Measurements from ENCODE around the gene PPP6R2. TPM values are rescaled to one million over a fixed set of nuclear protein-coding genes. Genes with fewer than 3 reads are reported as not detected.

PPP6R2 gene
- total RNA-seq, 1 experiment from 2014 or later: 42.6 TPM

- no peak overlapping the region for H3K4ac ChIP-seq (ENCODE audit: low read depth, low read length)
- no peaks in the 10 kb centered on the region for H3K9me3 ChIP-seq (ENCODE audit: control insufficient read depth, low read depth, low read length)
- H3K14ac ChIP-seq (ENCODE audit: insufficient read depth, low read length): no peak overlapping the region
- Mint-ChIP-seq H3K27me3 (ENCODE audit: low read depth) (peaks cover 7% of the 10 kb centered on the region), H3K27ac (no peak overlapping the region), H3K36me3 (ENCODE audit: insufficient read depth in 1 of 3, low read depth in 3 of 3) (no peaks in the 10 kb centered on the region; a peak in 1 of 7 replicates), H3K9me3 (no peaks in the 10 kb centered on the region), H3K4me1 (peaks cover 9 to 10% of the 10 kb centered on the region in 2 experiments), H3K4me3 (no peak overlapping the region)
- no peak overlapping the region for H2BK120ac ChIP-seq (ENCODE audit: low read depth, low read length, poor library complexity, severe bottlenecking)
- H2BK5ac ChIP-seq (ENCODE audit: insufficient read length, low read length): no peak overlapping the region
- no peak overlapping the region for H2AK5ac ChIP-seq (ENCODE audit: insufficient read length, low read length)
- peaks cover 2% of the 10 kb centered on the region for H4K20me1 ChIP-seq (ENCODE audit: control insufficient read depth, insufficient read depth, insufficient read length)
- H2BK15ac ChIP-seq (ENCODE audit: low read depth, low read length): no peak overlapping the region
- H3K4me1 ChIP-seq (ENCODE audit: insufficient read depth, low read length): no peaks in the 10 kb centered on the region; the same call in 1 of the 2 replicates
- H3K27me3 ChIP-seq (ENCODE audit: insufficient read depth, low read length): no peaks in the 10 kb centered on the region
- no peak overlapping the region for H2BK20ac ChIP-seq (ENCODE audit: low read depth, low read length, poor library complexity, severe bottlenecking)
- no peak overlapping the region for H3K18ac ChIP-seq (ENCODE audit: insufficient read length, low read depth, low read length)
- no peak overlapping the region for H3K23ac ChIP-seq (ENCODE audit: insufficient read length, low read depth, low read length)
- H3K9ac ChIP-seq (ENCODE audit: extremely low read depth, insufficient read length, low read length): no peak overlapping the region
- H3K56ac ChIP-seq (ENCODE audit: insufficient read length, low read depth, low read length): no peak overlapping the region
- no peak overlapping the region for H3K27ac ChIP-seq (ENCODE audit: insufficient read length, low read depth, low read length)
- H4K8ac ChIP-seq (replicated peaks; ENCODE audit: insufficient read length, low read depth, low read length): no peak overlapping the region
- no CpG with 5 or more reads among the region's 17 CpGs for WGBS (ENCODE audit: extremely low coverage, insufficient read length, low lambda C conversion rate)
- no peak overlapping the region for H3T11ph ChIP-seq (ENCODE audit: low read length)
- no peak overlapping the region for H2AFZ ChIP-seq (ENCODE audit: low read length)
- TF ChIP-seq CTCF (conservative IDR thresholded peaks at IDR 0.05): no peak
- no peak for DNase-seq
- H4K5ac ChIP-seq (ENCODE audit: insufficient read length, low read depth, low read length): no peak overlapping the region
- no peak overlapping the region for H3K4me2 ChIP-seq (ENCODE audit: insufficient read depth, insufficient read length, low read length)
- no peaks in the 10 kb centered on the region for H3K23me2 ChIP-seq (ENCODE audit: insufficient read length, low read depth, low read length, poor library complexity, severe bottlenecking)
- H3K79me1 ChIP-seq (ENCODE audit: insufficient read depth, low read depth, low read length, poor library complexity, severe bottlenecking): no peaks in the 10 kb centered on the region
- no peaks in the 10 kb centered on the region for H3K79me2 ChIP-seq (ENCODE audit: insufficient read depth, low read length)
- H2BK12ac ChIP-seq (ENCODE audit: insufficient read length, low read depth, low read length): no peak overlapping the region
- H4K91ac ChIP-seq (ENCODE audit: insufficient read length, low read depth, low read length): no peak overlapping the region
Measured at GRCh38 chr22:50313600-50313999, 29.5 kb upstream of the PPP6R2 start.

Measured in H9 (cell line).